HCT116 (cell line): Measurements from ENCODE around the gene ZBTB16. TPM values are rescaled to one million over a fixed set of nuclear protein-coding genes. Genes with fewer than 3 reads are reported as not detected.

Source experiments
- ATAC-seq: fragments of 200-7000 bp; cut with Tn5 transposase; 2 replicates; pipeline ENCODE4 v1.9.1; 2020; ENCODE audit warnings: mild to moderate bottlenecking, moderate library complexity
- BruUV-seq: library from RNA; stranded (reverse); fragments of 400-500 nt; replicated peaks from 2 replicates; lab custom pipeline; 2021; lab: Mats Ljungman, UMichigan
- CTCF ChIA-PET: fragments of 300-600 bp; sonication (Branson Sonifier 250); formaldehyde crosslinking; loops from one replicate; lab custom pipeline; 2021; ENCODE audit warnings: antibody characterized with exemption; lab: Charles Lee
- POLR2A ChIA-PET: fragments of 300-600, 350-600 bp; sonication (Branson Sonifier 250); formaldehyde crosslinking; loops from one replicate; lab custom pipeline; 2021; ENCODE audit warnings: antibody characterized with exemption; lab: Charles Lee
- RAD21 ChIA-PET, 2 experiments: fragments of 300-600 bp; sonication (Branson Sonifier 250); formaldehyde crosslinking; loops; one replicate each; lab custom pipeline; 2023; ENCODE audit warnings: low total read pairs in 2 of 2; ENCODE audit not compliant: uncharacterized antibody in 2 of 2, unreplicated experiment in 2 of 2, low non-redundant PET in 1 of 2; lab: Charles Lee
- DNase-seq: peaks from one replicate; pipeline ENCODE4 v3.0.0-alpha.2; 2010; ENCODE audit warnings: low read depth, low spot score
- H2AFZ ChIP-seq: fragments of 200-600 bp; shearing (Covaris generic), sonication (generic); 2 replicates; pipeline ENCODE4 v1.6.1; 2017; ENCODE audit warnings: low read depth, mixed run types, mixed read lengths, antibody characterized with exemption, low read length; ENCODE audit not compliant: poor library complexity, severe bottlenecking
- H3K27ac ChIP-seq: 2 replicates; pipeline ENCODE4 v1.5.1; 2012; ENCODE audit warnings: low read depth, low read length
- H3K27me3 ChIP-seq: fragments of 200-600 bp; sonication (generic); 2 replicates; pipeline ENCODE4 v1.6.1; 2016; ENCODE audit warnings: mixed run types, low read length, mixed read lengths; ENCODE audit not compliant: insufficient read depth
- H3K36me3 ChIP-seq, 2 experiments: fragments of 200-500 bp in 1 of 2; fragments of 200-600 bp in 1 of 2; sonication (Bioruptor generic) in 1 of 2; sonication (generic) in 1 of 2; 2 replicates each; pipeline versions ENCODE4 v1.5.1 to v1.6.1; 2014 to 2016; ENCODE audit warnings: low read length in 2 of 2, inconsistent platforms in 1 of 2, mixed read lengths in 1 of 2, mixed run types in 1 of 2; ENCODE audit not compliant: insufficient read depth in 2 of 2, control insufficient read depth in 1 of 2
- H3K4me1 ChIP-seq, 2 experiments: fragments of 200-600 bp in 1 of 2; sonication (generic) in 1 of 2; 2 replicates each; pipeline versions ENCODE4 v1.5.1 to v1.6.1; 2012 to 2017; ENCODE audit warnings: low read length in 2 of 2, inconsistent platforms in 1 of 2, mild to moderate bottlenecking in 1 of 2, mixed read lengths in 1 of 2, mixed run types in 1 of 2, moderate library complexity in 1 of 2; ENCODE audit not compliant: insufficient read depth in 2 of 2, control insufficient read depth in 1 of 2
- H3K4me2 ChIP-seq: fragments of 200-600 bp; sonication (generic); 2 replicates; pipeline ENCODE4 v1.6.1; 2017; ENCODE audit warnings: mixed run types, low read length, mixed read lengths
- H3K4me3 ChIP-seq, 2 experiments: fragments of 200-600 bp in 1 of 2; sonication (generic) in 1 of 2; replicated peaks in 1 of 2; 2 replicates each; pipeline ENCODE4 v1.5.1; 2011 to 2016; ENCODE audit warnings: low read length in 2 of 2, control low read depth in 1 of 2, low read depth in 1 of 2, mild to moderate bottlenecking in 1 of 2, mixed read lengths in 1 of 2, mixed run types in 1 of 2
- H3K79me2 ChIP-seq: fragments of 200-600 bp; sonication (generic); 2 replicates; pipeline ENCODE4 v1.6.1; 2017; ENCODE audit warnings: mild to moderate bottlenecking, mixed run types, low read length, moderate library complexity, mixed read lengths; ENCODE audit not compliant: insufficient read depth
- H3K9ac ChIP-seq: fragments of 200-600 bp; sonication (generic); 2 replicates; pipeline ENCODE4 v1.6.1; 2016; ENCODE audit warnings: low read length, mixed read lengths
- H3K9me2 ChIP-seq: fragments of 200-600 bp; sonication (generic), shearing (Covaris generic); 2 replicates; pipeline ENCODE4 v1.6.1; 2017; ENCODE audit warnings: mixed run types, mild to moderate bottlenecking, moderate library complexity; ENCODE audit not compliant: insufficient read depth
- H3K9me3 ChIP-seq, 2 experiments: fragments of 200-500 bp in 1 of 2; fragments of 200-600 bp in 1 of 2; sonication (Bioruptor generic) in 1 of 2; sonication (generic) in 1 of 2; 2 replicates each; pipeline ENCODE4 v1.6.1; 2014 to 2017; ENCODE audit warnings: low read length in 2 of 2, mixed read lengths in 2 of 2, inconsistent platforms in 1 of 2, low read depth in 1 of 2, mild to moderate bottlenecking in 1 of 2, mixed run types in 1 of 2, moderate library complexity in 1 of 2; ENCODE audit not compliant: control insufficient read depth in 1 of 2, insufficient read depth in 1 of 2
- H4K20me1 ChIP-seq: fragments of 200-600 bp; sonication (generic), shearing (Covaris generic); 2 replicates; pipeline ENCODE4 v1.6.1; 2017; ENCODE audit warnings: mixed run types, mild to moderate bottlenecking, moderate library complexity; ENCODE audit not compliant: insufficient read depth
- ATF3 ChIP-seq: IDR thresholded peaks from 2 replicates; pipeline ENCODE4 v1.6.1; 2012
- CTCF ChIP-seq, 3 experiments: fragments of 200-600 bp in 1 of 3; sonication (generic) in 1 of 3; IDR thresholded peaks in 2 of 3; conservative IDR thresholded peaks in 1 of 3; 2 replicates each; pipeline ENCODE4 v1.5.1; 2012 to 2017; ENCODE audit warnings: low read depth in 2 of 3, low read length in 2 of 3, antibody characterized with exemption in 1 of 3, borderline replicate concordance in 1 of 3, control low read depth in 1 of 3, mild to moderate bottlenecking in 1 of 3, mixed read lengths in 1 of 3, mixed run types in 1 of 3, moderate library complexity in 1 of 3; ENCODE audit not compliant: insufficient read depth in 1 of 3
- JUND ChIP-seq: IDR thresholded peaks from 2 replicates; pipeline ENCODE4 v1.6.1; 2012
- MAX ChIP-seq: IDR thresholded peaks from 2 replicates; pipeline ENCODE4 v1.6.1; 2012
- POLR2AphosphoS5 ChIP-seq: IDR thresholded peaks from 2 replicates; pipeline ENCODE4 v1.6.1; 2011; ENCODE audit warnings: mild to moderate bottlenecking, low read depth, low read length, moderate library complexity
- RAD21 ChIP-seq: IDR thresholded peaks from 2 replicates; pipeline ENCODE4 v1.6.1; 2012; ENCODE audit warnings: low read depth, mild to moderate bottlenecking
- SIN3A ChIP-seq: IDR thresholded peaks from 2 replicates; pipeline ENCODE4 v1.6.1; 2012; ENCODE audit warnings: low read depth
- SP1 ChIP-seq: IDR thresholded peaks from 2 replicates; pipeline ENCODE4 v1.6.1; 2012; ENCODE audit warnings: low read depth
- SRF ChIP-seq: IDR thresholded peaks from 2 replicates; pipeline ENCODE4 v1.6.1; 2012; ENCODE audit warnings: low read depth
- ZFX ChIP-seq: fragments of 450-650 bp; IDR thresholded peaks from 2 replicates; pipeline ENCODE4 v1.6.1; 2017
- ZNF274 ChIP-seq: fragments of 200-500 bp; sonication (Bioruptor generic); IDR thresholded peaks from 2 replicates; pipeline ENCODE4 v1.6.1; 2014; ENCODE audit warnings: mild to moderate bottlenecking, low read depth, low read length, inconsistent platforms
- intact Hi-C: fragments of 100-400 bp; cut with micrococcal nuclease; formaldehyde crosslinking; loops from 2 replicates; pipeline ENCODE4 v1.10.0; 2022
- total RNA-seq: library from RNA; stranded (reverse); gene quantifications from one replicate; pipeline ENCODE4 v1.2.1, GENCODE V29; 2021; ENCODE audit not compliant: unreplicated experiment

Gene ZBTB16
- total RNA-seq, 1 experiment from 2014 or later: 0.30 TPM

- no peak overlapping the region for H3K4me2 ChIP-seq
- ATAC-seq (no peak), DNase-seq (no peak)
- intact Hi-C loops: loop anchor here (10.0 kb wide), 1 partner anchor 263 kb away; the partner anchor contains the start of gene HTR3B
- no peak overlapping the region for H2AFZ ChIP-seq
- no peaks in the 10 kb centered on the region for H3K79me2 ChIP-seq
- no peaks in the 10 kb centered on the region for H3K9me3 ChIP-seq
- H3K27me3 ChIP-seq: peaks cover 78% of the 10 kb centered on the region
- ChIA-PET POLR2A (no interaction called here), RAD21 (no interaction called here), CTCF (no interaction called here)
- H3K9ac ChIP-seq: no peak overlapping the region
- H3K4me1 ChIP-seq: peaks cover 3 to 12% of the 10 kb centered on the region in 2 experiments; a peak in 2 of 4 replicates
- no peaks in the 10 kb centered on the region for H4K20me1 ChIP-seq
- H3K27ac ChIP-seq: no peak overlapping the region
- no peak overlapping the region for H3K4me3 ChIP-seq
- TF ChIP-seq SIN3A (no peak), ZNF274 (no peak), SP1 (no peak), ATF3 (no peak), SRF (no peak), ZFX (no peak), POLR2AphosphoS5 (no peak), RAD21 (no peak), MAX (no peak), JUND (no peak), CTCF (IDR thresholded peaks at IDR 0.05 in 2 of 3, conservative IDR thresholded peaks at IDR 0.05 in 1 of 3; ENCODE audit: borderline replicate concordance in 1 of 3, insufficient read depth in 1 of 3, low read depth in 2 of 3, low read length in 2 of 3) (no peak)
- H3K36me3 ChIP-seq: no peaks in the 10 kb centered on the region
- BruUV-seq: no TSS peak
- no peaks in the 10 kb centered on the region for H3K9me2 ChIP-seq
These were observed 108.4 kb downstream of the ZBTB16 start for GRCh38 chr11:114167771-114168448.
